GM19025 (cell line): Measurements from ENCODE around the gene PLPP4.

Experiments used
- ATAC-seq: cut with Tn5 transposase; IDR thresholded peaks from one replicate; pipeline ENCODE4 v1.9.1; 2021; ENCODE audit warnings: mild to moderate bottlenecking, low read depth, moderate library complexity; ENCODE audit not compliant: unreplicated experiment

Gene PLPP4

GRCh38 chr10:120562956-120563355 lies 105.9 kb downstream of the PLPP4 start:
- no peak for ATAC-seq

- no peak for ATAC-seq
These were observed 113.4 kb downstream of the PLPP4 start for GRCh38 chr10:120570418-120570817.

GRCh38 chr10:120571266-120571665 lies 114.2 kb downstream of the PLPP4 start:
- no peak for ATAC-seq

- ATAC-seq, result no peak
These were observed 115.3 kb downstream of the PLPP4 start for GRCh38 chr10:120572307-120572706.

GRCh38 chr10:120573355-120573754 lies 116.3 kb downstream of the PLPP4 start:
- ATAC-seq, result no peak

- no peak for ATAC-seq
These were observed 118.0 kb downstream of the PLPP4 start for GRCh38 chr10:120574981-120575380.

- no peak for ATAC-seq
These were observed 118.4 kb downstream of the PLPP4 start for GRCh38 chr10:120575411-120575810.

- no peak for ATAC-seq
These were observed 121.1 kb downstream of the PLPP4 start for GRCh38 chr10:120578134-120578533.

- ATAC-seq, result no peak
These were observed 121.9 kb downstream of the PLPP4 start for GRCh38 chr10:120578890-120579289.

GRCh38 chr10:120580918-120581895 lies 124.2 kb downstream of the PLPP4 start:
- no peak for ATAC-seq

GRCh38 chr10:120582753-120583152 lies 125.7 kb downstream of the PLPP4 start:
- no peak for ATAC-seq

- no peak for ATAC-seq
These were observed 126.5 kb downstream of the PLPP4 start for GRCh38 chr10:120583424-120584108.

GRCh38 chr10:120584786-120585185 lies 127.8 kb downstream of the PLPP4 start:
- no peak for ATAC-seq

GRCh38 chr10:120586471-120586872 lies 129.4 kb downstream of the PLPP4 start:
- no peak for ATAC-seq

- no peak for ATAC-seq
These were observed 130.0 kb downstream of the PLPP4 start for GRCh38 chr10:120587061-120587460.

GRCh38 chr10:120588311-120588710 lies 131.3 kb downstream of the PLPP4 start:
- no peak for ATAC-seq

- ATAC-seq, result no peak
These were observed 136.7 kb downstream of the PLPP4 start for GRCh38 chr10:120593693-120594092.

- ATAC-seq, result no peak
These were observed 140.9 kb downstream of the PLPP4 start for GRCh38 chr10:120597902-120598301.

- ATAC-seq, result no peak
These were observed 141.4 kb downstream of the PLPP4 start for GRCh38 chr10:120598386-120598785.

- no peak for ATAC-seq
These were observed 142.2 kb downstream of the PLPP4 start for GRCh38 chr10:120599200-120599724.

- ATAC-seq, result no peak
These were observed 144.0 kb downstream of the PLPP4 start for GRCh38 chr10:120600871-120601649.
